Measurements from ENCODE around the gene SUGCT.

Gene SUGCT

GRCh38 chr7:40755438-40755837 lies 620.6 kb downstream of the SUGCT start:
- FAIRE-seq = no peak

- FAIRE-seq = no peak
These were observed 622.3 kb downstream of the SUGCT start for GRCh38 chr7:40757109-40757508.

- no peak for FAIRE-seq
These were observed 623.8 kb downstream of the SUGCT start for GRCh38 chr7:40758590-40758989.

- FAIRE-seq = peak; percentile 24
These were observed 625.6 kb downstream of the SUGCT start for GRCh38 chr7:40760293-40760964.

- FAIRE-seq = no peak
These were observed 626.2 kb downstream of the SUGCT start for GRCh38 chr7:40760987-40761386.

- FAIRE-seq = no peak
These were observed 627.2 kb downstream of the SUGCT start for GRCh38 chr7:40761762-40762560.

GRCh38 chr7:40763319-40764287 lies 628.8 kb downstream of the SUGCT start:
- FAIRE-seq = no peak

GRCh38 chr7:40765639-40766038 lies 630.8 kb downstream of the SUGCT start:
- no peak for FAIRE-seq

- no peak for FAIRE-seq
These were observed 637.3 kb downstream of the SUGCT start for GRCh38 chr7:40772096-40772495.

GRCh38 chr7:40773656-40774055 lies 638.9 kb downstream of the SUGCT start:
- no peak for FAIRE-seq

GRCh38 chr7:40775877-40776276 lies 641.1 kb downstream of the SUGCT start:
- no peak for FAIRE-seq

- no peak for FAIRE-seq
These were observed 643.0 kb downstream of the SUGCT start for GRCh38 chr7:40777730-40778312.

- FAIRE-seq = no peak
These were observed 645.7 kb downstream of the SUGCT start for GRCh38 chr7:40780460-40780859.

GRCh38 chr7:40782836-40783235 lies 648.0 kb downstream of the SUGCT start:
- FAIRE-seq = no peak

GRCh38 chr7:40784176-40784575 lies 649.4 kb downstream of the SUGCT start:
- FAIRE-seq = no peak

- no peak for FAIRE-seq
These were observed 652.1 kb downstream of the SUGCT start for GRCh38 chr7:40786909-40787308.

- FAIRE-seq = no peak
These were observed 658.3 kb downstream of the SUGCT start for GRCh38 chr7:40793132-40793531.

GRCh38 chr7:40795607-40796006 lies 660.8 kb downstream of the SUGCT start:
- FAIRE-seq = no peak

- FAIRE-seq = no peak
These were observed 661.9 kb downstream of the SUGCT start for GRCh38 chr7:40796723-40797122.

GRCh38 chr7:40798613-40799012 lies 663.8 kb downstream of the SUGCT start:
- FAIRE-seq = no peak

GRCh38 chr7:40799493-40800403 lies 664.9 kb downstream of the SUGCT start:
- FAIRE-seq = no peak

- no peak for FAIRE-seq
These were observed 666.0 kb downstream of the SUGCT start for GRCh38 chr7:40800771-40801170.
